ENCODE measurements around the gene MALSU1. TPM values are rescaled to one million over a fixed set of nuclear protein-coding genes. Genes with fewer than 3 reads are reported as not detected.

The MALSU1 gene
- total RNA-seq, 5 donors from 2014 or later (not counting 1 experiment from before 2014, with no cell fraction given): 29.0 to 39.6 (median 37.9) TPM

DNA sequence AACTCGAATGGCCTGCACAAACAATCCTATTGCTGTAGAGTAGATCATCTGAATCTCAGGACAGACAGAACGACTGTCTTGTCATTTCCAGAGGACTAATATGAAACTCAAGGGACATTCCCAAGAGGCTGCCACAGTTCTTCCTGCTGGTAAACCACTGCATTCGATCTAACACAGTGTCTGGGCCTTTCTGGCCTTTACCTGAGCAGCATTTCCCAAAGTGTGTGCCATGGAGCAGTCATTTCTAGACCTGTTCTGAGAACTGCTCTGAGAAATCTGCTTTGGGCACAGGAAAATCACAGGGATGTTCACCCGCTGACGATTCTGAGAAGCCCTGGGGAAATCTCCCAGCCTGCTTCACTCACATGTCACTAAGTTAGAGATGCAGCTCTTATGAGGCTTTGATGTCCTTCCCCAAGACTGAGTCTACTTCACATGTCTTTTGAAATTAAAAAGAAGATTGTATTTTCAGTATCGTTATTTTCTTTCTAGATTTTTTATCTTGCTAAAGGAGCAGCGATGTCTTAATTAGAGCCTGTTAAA, 34.2 kb upstream of the MALSU1 start:
- no peaks in the 10 kb centered on the region for H3K9me3 Mint-ChIP-seq
- Histone ChIP-seq H3K4me3 (ENCODE audit: control insufficient read depth in 1 of 2, extremely low read depth in 1 of 2, low read length in 1 of 2) (no peak overlapping the region), H3K27ac (ENCODE audit: low read length) (no peak overlapping the region), H3K27me3 (replicated peaks in 1 of 2; ENCODE audit: control insufficient read depth in 2 of 2, extremely low read depth in 1 of 2, insufficient read depth in 2 of 2, low read length in 1 of 2) (peaks cover 0 to 15% of the 10 kb centered on the region in 2 experiments), H3K36me3 (ENCODE audit: control insufficient read depth in 2 of 2, extremely low read depth in 1 of 2, insufficient read depth in 1 of 2, low read length in 1 of 2) (no peaks in the 10 kb centered on the region), H3K4me1 (ENCODE audit: control insufficient read depth in 1 of 2, extremely low read depth in 1 of 2, insufficient read depth in 2 of 2, low read length in 2 of 2) (no peaks in the 10 kb centered on the region), H3K9me3 (no peaks in the 10 kb centered on the region)
- ATAC-seq (replicated peaks in 1 of 4) (no peak), DNase-seq (no peak)
- ChIA-PET CTCF (interaction anchor here (0.5 to 4.5 kb wide), 6 partner anchors 8 to 434 kb away, joined by 3 to 41 read pairs (median 3); no protein-coding TSS in a partner anchor), POLR2A (no interaction called here)
- 55% methylated on average over 3 of the region's 7 CpGs for WGBS (ENCODE audit: insufficient coverage)
- H3K4me3 Mint-ChIP-seq: no peak overlapping the region
- no peak overlapping the region for H3K27ac Mint-ChIP-seq
- H3K4me1 Mint-ChIP-seq: no peaks in the 10 kb centered on the region
- no peaks in the 10 kb centered on the region for H3K36me3 Mint-ChIP-seq
- H3K27me3 Mint-ChIP-seq: peaks cover 7 to 13% of the 10 kb centered on the region in 2 donors

GRCh38 chr7:23266918-23267317, 32.2 kb upstream of the MALSU1 start:
- Mint-ChIP-seq H3K36me3 (no peaks in the 10 kb centered on the region), H3K4me1 (no peaks in the 10 kb centered on the region), H3K27ac (no peak overlapping the region), H3K9me3 (no peaks in the 10 kb centered on the region), H3K4me3 (no peak overlapping the region), H3K27me3 (peaks cover 4 to 11% of the 10 kb centered on the region in 2 donors)
- H3K9me3 ChIP-seq: no peaks in the 10 kb centered on the region
- peaks cover 0 to 15% of the 10 kb centered on the region in 2 experiments for H3K27me3 ChIP-seq (replicated peaks in 1 of 2; ENCODE audit: control insufficient read depth in 2 of 2, extremely low read depth in 1 of 2, insufficient read depth in 2 of 2, low read length in 1 of 2)
- no peaks in the 10 kb centered on the region for H3K36me3 ChIP-seq (ENCODE audit: control insufficient read depth in 2 of 2, extremely low read depth in 1 of 2, insufficient read depth in 1 of 2, low read length in 1 of 2)
- CTCF ChIA-PET: interaction anchor here in 1 of 2 donors (1.3 to 1.4 kb wide), 2 partner anchors 12 to 448 kb away, joined by 3 to 5 read pairs; no protein-coding TSS in a partner anchor
- no peaks in the 10 kb centered on the region for H3K4me1 ChIP-seq (ENCODE audit: control insufficient read depth in 1 of 2, extremely low read depth in 1 of 2, insufficient read depth in 2 of 2, low read length in 2 of 2)
- DNase-seq: no peak
- H3K4me3 ChIP-seq (ENCODE audit: control insufficient read depth in 1 of 2, extremely low read depth in 1 of 2, low read length in 1 of 2): no peak overlapping the region
- 86% methylated on average over 1 of the region's 2 CpGs for WGBS (ENCODE audit: insufficient coverage)
- no peak for ATAC-seq (replicated peaks in 1 of 4)
- no peak overlapping the region for H3K27ac ChIP-seq (ENCODE audit: low read length)
- POLR2A ChIA-PET: no interaction called here

GRCh38 chr7:23267357-23267756, 31.8 kb upstream of the MALSU1 start:
- ChIA-PET CTCF (interaction anchor here in 1 of 2 donors (1.1 to 1.4 kb wide), 2 partner anchors 10 to 11 kb away, joined by 3 to 5 read pairs; no protein-coding TSS in a partner anchor), POLR2A (no interaction called here)
- Histone ChIP-seq H3K4me1 (ENCODE audit: control insufficient read depth in 1 of 2, extremely low read depth in 1 of 2, insufficient read depth in 2 of 2, low read length in 2 of 2) (no peaks in the 10 kb centered on the region), H3K4me3 (ENCODE audit: control insufficient read depth in 1 of 2, extremely low read depth in 1 of 2, low read length in 1 of 2) (no peak overlapping the region), H3K27me3 (replicated peaks in 1 of 2; ENCODE audit: control insufficient read depth in 2 of 2, extremely low read depth in 1 of 2, insufficient read depth in 2 of 2, low read length in 1 of 2) (peaks cover 0 to 15% of the 10 kb centered on the region in 2 experiments), H3K27ac (ENCODE audit: low read length) (no peak overlapping the region), H3K9me3 (no peaks in the 10 kb centered on the region), H3K36me3 (ENCODE audit: control insufficient read depth in 2 of 2, extremely low read depth in 1 of 2, insufficient read depth in 1 of 2, low read length in 1 of 2) (no peaks in the 10 kb centered on the region)
- H3K27me3 Mint-ChIP-seq: peaks cover 4 to 14% of the 10 kb centered on the region in 2 donors
- H3K36me3 Mint-ChIP-seq: no peaks in the 10 kb centered on the region
- H3K9me3 Mint-ChIP-seq: no peaks in the 10 kb centered on the region
- no peak overlapping the region for H3K4me3 Mint-ChIP-seq
- H3K27ac Mint-ChIP-seq: no peak overlapping the region
- DNase-seq (no peak), ATAC-seq (replicated peaks in 1 of 4) (no peak)
- 29% methylated on average over 1 of the region's 2 CpGs for WGBS (ENCODE audit: insufficient coverage)
- peaks cover 0 to 4% (median 2%) of the 10 kb centered on the region in 3 donors for H3K4me1 Mint-ChIP-seq

GRCh38 chr7:23268167-23268566, 31.0 kb upstream of the MALSU1 start:
- CTCF ChIA-PET: interaction anchor here (0.7 to 1.7 kb wide), 4 partner anchors 8 to 124 kb away, joined by 3 to 5 read pairs (median 4); no protein-coding TSS in a partner anchor
- no peaks in the 10 kb centered on the region for H3K9me3 Mint-ChIP-seq
- WGBS (ENCODE audit: insufficient coverage): 71% methylated on average over 1 of the region's 2 CpGs

GRCh38 chr7:23268746-23269145, 30.4 kb upstream of the MALSU1 start:
- Mint-ChIP-seq H3K4me1 (peaks cover 7 to 15% (median 13%) of the 10 kb centered on the region in 3 donors), H3K27ac (no peak overlapping the region), H3K9me3 (no peaks in the 10 kb centered on the region), H3K36me3 (no peaks in the 10 kb centered on the region), H3K27me3 (peaks cover 4 to 13% of the 10 kb centered on the region in 2 donors), H3K4me3 (no peak overlapping the region)
- H3K4me3 ChIP-seq (ENCODE audit: control insufficient read depth in 1 of 2, extremely low read depth in 1 of 2, low read length in 1 of 2): no peak overlapping the region
- no peaks in the 10 kb centered on the region for H3K36me3 ChIP-seq (ENCODE audit: control insufficient read depth in 2 of 2, extremely low read depth in 1 of 2, insufficient read depth in 1 of 2, low read length in 1 of 2)
- ATAC-seq (replicated peaks in 1 of 4) (no peak), DNase-seq (no peak)
- POLR2A ChIA-PET: no interaction called here
- H3K4me1 ChIP-seq (ENCODE audit: control insufficient read depth in 1 of 2, extremely low read depth in 1 of 2, insufficient read depth in 2 of 2, low read length in 2 of 2): peaks cover 0 to 7% of the 10 kb centered on the region in 2 experiments
- no peak overlapping the region for H3K27ac ChIP-seq (ENCODE audit: low read length)
- no peaks in the 10 kb centered on the region for H3K9me3 ChIP-seq
- CTCF ChIA-PET: interaction anchor here (0.6 to 1.7 kb wide), 4 partner anchors 9 to 252 kb away, joined by 3 to 4 read pairs (median 3); no protein-coding TSS in a partner anchor
- 76% methylated on average over 3 of the region's 4 CpGs for WGBS (ENCODE audit: insufficient coverage)
- H3K27me3 ChIP-seq (replicated peaks in 1 of 2; ENCODE audit: control insufficient read depth in 2 of 2, extremely low read depth in 1 of 2, insufficient read depth in 2 of 2, low read length in 1 of 2): peaks cover 0 to 15% of the 10 kb centered on the region in 2 experiments

More at GRCh38 chr7:23268167-23268566, 31.0 kb upstream of the MALSU1 start:
- Mint-ChIP-seq H3K36me3 (no peaks in the 10 kb centered on the region), H3K4me3 (no peak overlapping the region), H3K27ac (no peak overlapping the region), H3K27me3 (peaks cover 4 to 14% of the 10 kb centered on the region in 2 donors), H3K4me1 (peaks cover 4 to 9% (median 8%) of the 10 kb centered on the region in 3 donors)
- Histone ChIP-seq H3K27ac (ENCODE audit: low read length) (no peak overlapping the region), H3K9me3 (no peaks in the 10 kb centered on the region), H3K36me3 (ENCODE audit: control insufficient read depth in 2 of 2, extremely low read depth in 1 of 2, insufficient read depth in 1 of 2, low read length in 1 of 2) (no peaks in the 10 kb centered on the region), H3K4me3 (ENCODE audit: control insufficient read depth in 1 of 2, extremely low read depth in 1 of 2, low read length in 1 of 2) (no peak overlapping the region), H3K4me1 (ENCODE audit: control insufficient read depth in 1 of 2, extremely low read depth in 1 of 2, insufficient read depth in 2 of 2, low read length in 2 of 2) (peaks cover 0 to 5% of the 10 kb centered on the region in 2 experiments), H3K27me3 (replicated peaks in 1 of 2; ENCODE audit: control insufficient read depth in 2 of 2, extremely low read depth in 1 of 2, insufficient read depth in 2 of 2, low read length in 1 of 2) (peaks cover 0 to 15% of the 10 kb centered on the region in 2 experiments)
- ATAC-seq (replicated peaks in 1 of 4) (no peak), DNase-seq (no peak)
- POLR2A ChIA-PET: no interaction called here

- ChIA-PET CTCF (interaction anchor here (0.6 to 4.4 kb wide), 29 partner anchors 9 to 443 kb away, joined by 3 to 41 read pairs (median 4); partner anchors contain the start of genes MALSU1 (in 1 of the 2) and NUP42 (in 1 of the 2)), POLR2A (no interaction called here)
- Histone ChIP-seq H3K4me3 (ENCODE audit: control insufficient read depth in 1 of 2, extremely low read depth in 1 of 2, low read length in 1 of 2) (no peak overlapping the region), H3K4me1 (ENCODE audit: control insufficient read depth in 1 of 2, extremely low read depth in 1 of 2, insufficient read depth in 2 of 2, low read length in 2 of 2) (peaks cover 0 to 7% of the 10 kb centered on the region in 2 experiments), H3K36me3 (ENCODE audit: control insufficient read depth in 2 of 2, extremely low read depth in 1 of 2, insufficient read depth in 1 of 2, low read length in 1 of 2) (no peaks in the 10 kb centered on the region), H3K9me3 (no peaks in the 10 kb centered on the region), H3K27me3 (replicated peaks in 1 of 2; ENCODE audit: control insufficient read depth in 2 of 2, extremely low read depth in 1 of 2, insufficient read depth in 2 of 2, low read length in 1 of 2) (peaks cover 0 to 8% of the 10 kb centered on the region in 2 experiments), H3K27ac (ENCODE audit: low read length) (no peak overlapping the region)
- peaks cover 7 to 15% (median 13%) of the 10 kb centered on the region in 3 donors for H3K4me1 Mint-ChIP-seq
- H3K27ac Mint-ChIP-seq: no peak overlapping the region
- H3K9me3 Mint-ChIP-seq: no peaks in the 10 kb centered on the region
- peaks cover 4 to 13% of the 10 kb centered on the region in 2 donors for H3K27me3 Mint-ChIP-seq
- H3K4me3 Mint-ChIP-seq: no peak overlapping the region
- DNase-seq (no peak), ATAC-seq (replicated peaks in 1 of 4) (no peak)
- H3K36me3 Mint-ChIP-seq: no peaks in the 10 kb centered on the region
- WGBS (ENCODE audit: insufficient coverage): 100% methylated on average over 2 of the region's 2 CpGs
These were observed 26.9 kb upstream of the MALSU1 start for GRCh38 chr7:23272275-23272674.

Measured in T-cell (primary cell).